Effector memory CD4-positive, alpha-beta T cell (primary cell): ENCODE results near the gene NUFIP1.

Experiments used
- DNase-seq, 3 donors: peaks; one replicate each; pipeline ENCODE4 v3.0.0-alpha.2; 2020
- H3K27ac ChIP-seq: 2 replicates; pipeline ENCODE4 v1.7.0; 2013; ENCODE audit warnings: mild to moderate bottlenecking, low read length, moderate library complexity; ENCODE audit not compliant: insufficient read depth, poor library complexity, severe bottlenecking
- H3K27me3 ChIP-seq: replicated peaks from 2 replicates; pipeline ENCODE4 v1.7.0; 2013; ENCODE audit warnings: mild to moderate bottlenecking, low read length; ENCODE audit not compliant: insufficient read depth, control insufficient read depth, poor library complexity, severe bottlenecking
- H3K36me3 ChIP-seq: 2 replicates; pipeline ENCODE4 v1.7.0; 2013; ENCODE audit warnings: mild to moderate bottlenecking, low read length, moderate library complexity; ENCODE audit not compliant: control insufficient read depth, insufficient read depth
- H3K4me1 ChIP-seq: 2 replicates; pipeline ENCODE4 v1.7.0; 2013; ENCODE audit warnings: low read length, mild to moderate bottlenecking; ENCODE audit not compliant: control insufficient read depth, insufficient read depth, poor library complexity, severe bottlenecking
- H3K4me3 ChIP-seq: 2 replicates; pipeline ENCODE4 v1.7.0; 2013; ENCODE audit warnings: low read length, low read depth, mild to moderate bottlenecking; ENCODE audit not compliant: insufficient read depth, poor library complexity, severe bottlenecking
- H3K9me3 ChIP-seq: 2 replicates; pipeline ENCODE4 v1.7.0; 2013; ENCODE audit warnings: mild to moderate bottlenecking, low read length, moderate library complexity; ENCODE audit not compliant: control insufficient read depth

Gene NUFIP1

DNA sequence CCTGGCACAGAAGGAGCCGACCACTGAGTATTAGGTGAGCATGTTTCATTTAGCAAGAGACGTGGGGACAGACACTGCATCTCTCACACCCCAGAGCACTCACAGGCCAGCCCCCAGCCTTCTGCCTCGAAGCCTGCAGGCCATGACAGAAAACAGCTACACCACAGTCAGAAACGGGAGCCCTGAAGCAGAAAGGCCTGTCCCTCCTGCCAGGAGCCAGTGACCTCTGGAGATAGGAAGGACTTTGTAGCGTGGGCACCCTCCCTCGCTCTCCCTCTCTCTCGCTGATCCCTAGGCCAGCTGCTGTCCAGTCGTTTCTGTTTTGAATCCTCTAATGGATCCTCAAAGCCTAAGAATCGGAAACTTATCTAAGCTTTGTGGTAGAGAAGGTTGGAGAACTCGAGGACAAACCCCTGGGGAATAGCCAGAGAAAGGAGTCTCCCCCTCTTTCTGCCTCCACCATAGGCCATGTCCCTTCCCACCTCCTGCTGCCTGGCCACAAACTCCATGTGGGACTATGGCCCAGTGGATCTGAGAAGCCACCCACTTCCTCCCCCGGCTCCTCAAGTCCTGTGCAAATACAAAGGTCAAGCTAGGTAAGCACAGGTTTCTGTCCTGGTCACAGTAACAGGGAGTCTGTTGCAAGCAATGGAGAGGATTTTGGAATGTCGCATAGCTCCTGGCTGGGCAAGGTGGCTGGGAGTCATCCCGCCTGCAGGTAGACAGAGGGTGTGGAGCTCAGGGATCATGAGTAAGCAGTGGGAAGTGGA, 95.1 kb downstream of the NUFIP1 start:
- Histone ChIP-seq H3K4me1 (no peaks in the 10 kb centered on the region), H3K36me3 (no peaks in the 10 kb centered on the region), H3K27ac (no peak overlapping the region), H3K27me3 (no peaks in the 10 kb centered on the region), H3K9me3 (no peaks in the 10 kb centered on the region), H3K4me3 (no peak overlapping the region)
- no peak for DNase-seq
